ENCODE data around the gene SDK2.

Gene SDK2

GRCh38 chr17:73492125-73492820 is 152.0 kb downstream of the SDK2 start:
- no peak for TF ChIP-seq CTCF (IDR thresholded peaks at IDR 0.05; ENCODE audit: insufficient read depth, missing control alignments)
- DNase-seq (ENCODE audit: insufficient read length, low spot score) (no peak), FAIRE-seq (no peak)

GRCh38 chr17:73491648-73492047 is 152.6 kb downstream of the SDK2 start:
- TF ChIP-seq CTCF (IDR thresholded peaks at IDR 0.05; ENCODE audit: insufficient read depth, missing control alignments) = no peak
- FAIRE-seq (no peak), DNase-seq (ENCODE audit: insufficient read length, low spot score) (no peak)

GRCh38 chr17:73490851-73491250 is 153.4 kb downstream of the SDK2 start:
- TF ChIP-seq CTCF (IDR thresholded peaks at IDR 0.05; ENCODE audit: insufficient read depth, missing control alignments) = no peak
- FAIRE-seq = no peak
- no peak for DNase-seq (ENCODE audit: insufficient read length, low spot score)

- no peak for TF ChIP-seq CTCF (IDR thresholded peaks at IDR 0.05; ENCODE audit: insufficient read depth, missing control alignments)
- DNase-seq (ENCODE audit: insufficient read length, low spot score) = no peak
- no peak for FAIRE-seq
Measured at GRCh38 chr17:73489991-73490390, 154.3 kb downstream of the SDK2 start.

- DNase-seq (ENCODE audit: insufficient read length, low spot score) (no peak), FAIRE-seq (no peak)
- no peak for TF ChIP-seq CTCF (IDR thresholded peaks at IDR 0.05; ENCODE audit: insufficient read depth, missing control alignments)
Measured at GRCh38 chr17:73489333-73489732, 154.9 kb downstream of the SDK2 start.

GRCh38 chr17:73485130-73485529 is 159.1 kb downstream of the SDK2 start:
- no peak for TF ChIP-seq CTCF (IDR thresholded peaks at IDR 0.05; ENCODE audit: insufficient read depth, missing control alignments)
- no peak for FAIRE-seq
- no peak for DNase-seq (ENCODE audit: insufficient read length, low spot score)

- FAIRE-seq = no peak
- no peak for DNase-seq (ENCODE audit: insufficient read length, low spot score)
- no peak for TF ChIP-seq CTCF (IDR thresholded peaks at IDR 0.05; ENCODE audit: insufficient read depth, missing control alignments)
Measured at GRCh38 chr17:73482894-73483293, 161.4 kb downstream of the SDK2 start.
